ENCODE measurements around the gene THRSP. TPM values are rescaled to one million over a fixed set of nuclear protein-coding genes. Genes with fewer than 3 reads are reported as not detected.

The THRSP gene
- total RNA-seq, 1 experiment from 2014 or later, result 0.25 TPM

GRCh38 chr11:78034623-78035022, 29.0 kb upstream of the THRSP start:
- BruUV-seq (replicated peaks), result no TSS peak

GRCh38 chr11:78036313-78036712, 27.3 kb upstream of the THRSP start:
- DNase-seq, result no peak
- intact Hi-C loops (cut with micrococcal nuclease; ENCODE audit: unreplicated experiment), result no loop called here
- no peaks in the 10 kb centered on the region for H3K27me3 ChIP-seq (replicated peaks; ENCODE audit: control insufficient read depth, insufficient read depth, low read length)
- H3K4me1 ChIP-seq, result no peaks in the 10 kb centered on the region
- Mint-ChIP-seq H3K27ac (ENCODE audit: unreplicated experiment) (no peak overlapping the region), H3K36me3 (ENCODE audit: insufficient read depth, unreplicated experiment) (no peaks in the 10 kb centered on the region), H3K27me3 (ENCODE audit: insufficient read depth, unreplicated experiment) (no peaks in the 10 kb centered on the region), H3K4me1 (ENCODE audit: low read depth, unreplicated experiment) (peaks cover 15% of the 10 kb centered on the region), H3K9me3 (ENCODE audit: unreplicated experiment) (no peaks in the 10 kb centered on the region), H3K4me3 (ENCODE audit: unreplicated experiment) (no peak overlapping the region)
- TF ChIP-seq CTCF (IDR thresholded peaks at IDR 0.05; ENCODE audit: insufficient read depth in 1 of 2, low read depth in 1 of 2, low read length in 1 of 2, severe bottlenecking in 1 of 2, unreplicated experiment in 1 of 2), result no peak
- no peak overlapping the region for H3K4me3 ChIP-seq (ENCODE audit: low read depth, low read length)
- ChIA-PET POLR2A (no interaction called here), CTCF (no interaction called here)
- no peaks in the 10 kb centered on the region for H3K36me3 ChIP-seq (ENCODE audit: control insufficient read depth, insufficient read depth, low read length)
- no peaks in the 10 kb centered on the region for H3K9me3 ChIP-seq
- no TSS peak for BruUV-seq (replicated peaks)

More at GRCh38 chr11:78034623-78035022, 29.0 kb upstream of the THRSP start:
- H3K4me1 Mint-ChIP-seq (ENCODE audit: low read depth, unreplicated experiment), result peaks cover 7% of the 10 kb centered on the region
- no peak overlapping the region for H3K27ac Mint-ChIP-seq (ENCODE audit: unreplicated experiment)
- no peaks in the 10 kb centered on the region for H3K9me3 ChIP-seq
- no peaks in the 10 kb centered on the region for H3K4me1 ChIP-seq
- H3K27me3 ChIP-seq (replicated peaks; ENCODE audit: control insufficient read depth, insufficient read depth, low read length), result no peaks in the 10 kb centered on the region
- H3K27me3 Mint-ChIP-seq (ENCODE audit: insufficient read depth, unreplicated experiment), result no peaks in the 10 kb centered on the region
- ChIA-PET POLR2A (no interaction called here), CTCF (no interaction called here)
- no peaks in the 10 kb centered on the region for H3K36me3 ChIP-seq (ENCODE audit: control insufficient read depth, insufficient read depth, low read length)
- H3K4me3 Mint-ChIP-seq (ENCODE audit: unreplicated experiment), result no peak overlapping the region
- TF ChIP-seq CTCF (IDR thresholded peaks at IDR 0.05; ENCODE audit: insufficient read depth in 1 of 2, low read depth in 1 of 2, low read length in 1 of 2, severe bottlenecking in 1 of 2, unreplicated experiment in 1 of 2), result no peak
- no peak overlapping the region for H3K4me3 ChIP-seq (ENCODE audit: low read depth, low read length)
- H3K36me3 Mint-ChIP-seq (ENCODE audit: insufficient read depth, unreplicated experiment), result no peaks in the 10 kb centered on the region
- intact Hi-C loops (cut with micrococcal nuclease; ENCODE audit: unreplicated experiment), result no loop called here
- DNase-seq, result no peak
- no peaks in the 10 kb centered on the region for H3K9me3 Mint-ChIP-seq (ENCODE audit: unreplicated experiment)

GRCh38 chr11:78037056-78037455, 26.6 kb upstream of the THRSP start:
- H3K4me1 Mint-ChIP-seq (ENCODE audit: low read depth, unreplicated experiment), result peaks cover 15% of the 10 kb centered on the region
- H3K36me3 ChIP-seq (ENCODE audit: control insufficient read depth, insufficient read depth, low read length), result no peaks in the 10 kb centered on the region
- H3K27me3 Mint-ChIP-seq (ENCODE audit: insufficient read depth, unreplicated experiment), result no peaks in the 10 kb centered on the region
- peak; percentile 30 to 63 for DNase-seq
- no peak for TF ChIP-seq CTCF (IDR thresholded peaks at IDR 0.05; ENCODE audit: insufficient read depth in 1 of 2, low read depth in 1 of 2, low read length in 1 of 2, severe bottlenecking in 1 of 2, unreplicated experiment in 1 of 2)
- no peak overlapping the region for H3K4me3 ChIP-seq (ENCODE audit: low read depth, low read length)
- no peaks in the 10 kb centered on the region for H3K9me3 Mint-ChIP-seq (ENCODE audit: unreplicated experiment)
- ChIA-PET CTCF (interaction anchor here (0.7 kb wide), 1 partner anchor 27 kb away, joined by 5 read pairs; no protein-coding TSS in a partner anchor), POLR2A (interaction anchor here (1.0 kb wide), 1 partner anchor 42 kb away, joined by 3 read pairs; no protein-coding TSS in a partner anchor)
- no TSS peak for BruUV-seq (replicated peaks)
- H3K9me3 ChIP-seq, result no peaks in the 10 kb centered on the region
- no peak overlapping the region for H3K4me3 Mint-ChIP-seq (ENCODE audit: unreplicated experiment)
- H3K27me3 ChIP-seq (replicated peaks; ENCODE audit: control insufficient read depth, insufficient read depth, low read length), result no peaks in the 10 kb centered on the region
- intact Hi-C loops (cut with micrococcal nuclease; ENCODE audit: unreplicated experiment), result no loop called here
- no peaks in the 10 kb centered on the region for H3K4me1 ChIP-seq
- H3K27ac Mint-ChIP-seq (ENCODE audit: unreplicated experiment), result no peak overlapping the region
- H3K36me3 Mint-ChIP-seq (ENCODE audit: insufficient read depth, unreplicated experiment), result no peaks in the 10 kb centered on the region
